ENCODE results near the gene AOPEP.

AOPEP gene

GRCh38 chr9:94771096-94771495 lies 44.6 kb downstream of the AOPEP start:
- Histone ChIP-seq H3K79me2 (ENCODE audit: insufficient read depth, low read length) (no peaks in the 10 kb centered on the region), H4K20me1 (ENCODE audit: insufficient read depth, low read length, poor library complexity, severe bottlenecking) (no peaks in the 10 kb centered on the region), H3K4me2 (ENCODE audit: low read depth, low read length, poor library complexity, severe bottlenecking) (no peak overlapping the region), H3K36me3 (ENCODE audit: insufficient read depth, low read length) (no peaks in the 10 kb centered on the region), H3K4me1 (ENCODE audit: insufficient read depth, low read length, poor library complexity, severe bottlenecking) (peaks cover 17% of the 10 kb centered on the region), H3K27me3 (ENCODE audit: insufficient read depth, low read length, poor library complexity, severe bottlenecking) (no peaks in the 10 kb centered on the region), H3F3A (ENCODE audit: low read depth) (no peaks in the 10 kb centered on the region), H3K4me3 (ENCODE audit: low read length, poor library complexity, severe bottlenecking) (no peak overlapping the region), H3K9ac (ENCODE audit: low read depth, low read length, poor library complexity, severe bottlenecking) (no peak overlapping the region), H3K9me2 (replicated peaks; ENCODE audit: low read depth, low read length) (no peaks in the 10 kb centered on the region), H2AFZ (ENCODE audit: low read length) (no peak overlapping the region), H3K9me3 (ENCODE audit: insufficient read depth, low read depth, low read length) (no peaks in the 10 kb centered on the region)
- TF ChIP-seq, protein P1, sequence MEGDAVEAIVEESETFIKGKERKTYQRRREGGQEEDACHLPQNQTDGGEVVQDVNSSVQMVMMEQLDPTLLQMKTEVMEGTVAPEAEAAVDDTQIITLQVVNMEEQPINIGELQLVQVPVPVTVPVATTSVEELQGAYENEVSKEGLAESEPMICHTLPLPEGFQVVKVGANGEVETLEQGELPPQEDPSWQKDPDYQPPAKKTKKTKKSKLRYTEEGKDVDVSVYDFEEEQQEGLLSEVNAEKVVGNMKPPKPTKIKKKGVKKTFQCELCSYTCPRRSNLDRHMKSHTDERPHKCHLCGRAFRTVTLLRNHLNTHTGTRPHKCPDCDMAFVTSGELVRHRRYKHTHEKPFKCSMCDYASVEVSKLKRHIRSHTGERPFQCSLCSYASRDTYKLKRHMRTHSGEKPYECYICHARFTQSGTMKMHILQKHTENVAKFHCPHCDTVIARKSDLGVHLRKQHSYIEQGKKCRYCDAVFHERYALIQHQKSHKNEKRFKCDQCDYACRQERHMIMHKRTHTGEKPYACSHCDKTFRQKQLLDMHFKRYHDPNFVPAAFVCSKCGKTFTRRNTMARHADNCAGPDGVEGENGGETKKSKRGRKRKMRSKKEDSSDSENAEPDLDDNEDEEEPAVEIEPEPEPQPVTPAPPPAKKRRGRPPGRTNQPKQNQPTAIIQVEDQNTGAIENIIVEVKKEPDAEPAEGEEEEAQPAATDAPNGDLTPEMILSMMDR (conservative IDR thresholded peaks at IDR 0.05; ENCODE audit: low read length): no peak
- no peak for TF ChIP-seq EZH2phosphoT487 (IDR thresholded peaks at IDR 0.05; ENCODE audit: borderline replicate concordance)

DNA sequence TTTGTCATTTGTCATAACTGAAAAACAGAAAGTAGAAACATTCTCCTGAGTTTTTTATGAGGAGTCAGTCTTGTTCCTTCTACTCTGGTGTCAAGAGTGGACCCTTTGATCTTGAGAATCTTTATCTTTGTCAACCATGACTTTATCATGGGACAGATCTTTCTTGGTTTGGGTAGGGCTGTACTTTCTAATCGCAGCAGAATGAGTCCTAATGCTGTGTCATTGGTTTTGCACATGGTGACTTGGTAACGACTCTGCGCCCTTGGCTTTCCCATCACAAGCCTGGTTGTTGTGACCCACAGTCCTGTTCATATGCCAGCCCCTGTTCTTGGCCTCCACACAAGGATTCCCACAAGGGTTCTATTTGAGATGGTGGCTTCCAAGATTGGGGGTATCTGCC lies 45.6 kb downstream of the AOPEP start:
- no peaks in the 10 kb centered on the region for H3K27me3 ChIP-seq (ENCODE audit: insufficient read depth, low read length, poor library complexity, severe bottlenecking)
- no peaks in the 10 kb centered on the region for H3K9me2 ChIP-seq (replicated peaks; ENCODE audit: low read depth, low read length)
- no peaks in the 10 kb centered on the region for H3K79me2 ChIP-seq (ENCODE audit: insufficient read depth, low read length)
- no peak for TF ChIP-seq EZH2phosphoT487 (IDR thresholded peaks at IDR 0.05; ENCODE audit: borderline replicate concordance)
- TF ChIP-seq, protein P1 (conservative IDR thresholded peaks at IDR 0.05; ENCODE audit: low read length): no peak
- no peaks in the 10 kb centered on the region for H4K20me1 ChIP-seq (ENCODE audit: insufficient read depth, low read length, poor library complexity, severe bottlenecking)
- H3K4me2 ChIP-seq (ENCODE audit: low read depth, low read length, poor library complexity, severe bottlenecking): peak overlapping the region; percentile 29
- no peak overlapping the region for H3K4me3 ChIP-seq (ENCODE audit: low read length, poor library complexity, severe bottlenecking)
- H3K9me3 ChIP-seq (ENCODE audit: insufficient read depth, low read depth, low read length): no peaks in the 10 kb centered on the region
- no peak overlapping the region for H3K9ac ChIP-seq (ENCODE audit: low read depth, low read length, poor library complexity, severe bottlenecking)
- H3K4me1 ChIP-seq (ENCODE audit: insufficient read depth, low read length, poor library complexity, severe bottlenecking): peaks cover 17% of the 10 kb centered on the region
- no peaks in the 10 kb centered on the region for H3F3A ChIP-seq (ENCODE audit: low read depth)
- no peaks in the 10 kb centered on the region for H3K36me3 ChIP-seq (ENCODE audit: insufficient read depth, low read length)
- H2AFZ ChIP-seq (ENCODE audit: low read length): no peak overlapping the region

GRCh38 chr9:94772639-94773303 lies 46.3 kb downstream of the AOPEP start:
- no peaks in the 10 kb centered on the region for H3K27me3 ChIP-seq (ENCODE audit: insufficient read depth, low read length, poor library complexity, severe bottlenecking)
- no peak overlapping the region for H3K9ac ChIP-seq (ENCODE audit: low read depth, low read length, poor library complexity, severe bottlenecking)
- no peaks in the 10 kb centered on the region for H3K9me3 ChIP-seq (ENCODE audit: insufficient read depth, low read depth, low read length)

More at GRCh38 chr9:94772639-94773303, 46.3 kb downstream of the AOPEP start:
- no peaks in the 10 kb centered on the region for H4K20me1 ChIP-seq (ENCODE audit: insufficient read depth, low read length, poor library complexity, severe bottlenecking)
- no peak overlapping the region for H2AFZ ChIP-seq (ENCODE audit: low read length)
- H3K4me2 ChIP-seq (ENCODE audit: low read depth, low read length, poor library complexity, severe bottlenecking): peak overlapping the region; percentile 29
- H3K9me2 ChIP-seq (replicated peaks; ENCODE audit: low read depth, low read length): no peaks in the 10 kb centered on the region
- H3K4me3 ChIP-seq (ENCODE audit: low read length, poor library complexity, severe bottlenecking): no peak overlapping the region
- H3K36me3 ChIP-seq (ENCODE audit: insufficient read depth, low read length): no peaks in the 10 kb centered on the region
- H3K4me1 ChIP-seq (ENCODE audit: insufficient read depth, low read length, poor library complexity, severe bottlenecking): peaks cover 17% of the 10 kb centered on the region
- TF ChIP-seq, protein P1 (conservative IDR thresholded peaks at IDR 0.05; ENCODE audit: low read length): no peak
- TF ChIP-seq EZH2phosphoT487 (IDR thresholded peaks at IDR 0.05; ENCODE audit: borderline replicate concordance): no peak
- no peaks in the 10 kb centered on the region for H3F3A ChIP-seq (ENCODE audit: low read depth)
- H3K79me2 ChIP-seq (ENCODE audit: insufficient read depth, low read length): no peaks in the 10 kb centered on the region
